Esophagus muscularis mucosa (tissue), 4 donors: Measurements from ENCODE around the gene DIP2C.

ENCODE experiments used
- CTCF ChIP-seq, 3 experiments: fragments of 200-600 bp in 2 of 3; fragments of 450-650 bp in 1 of 3; sonication (generic) in 2 of 3; IDR thresholded peaks; one replicate each; pipeline ENCODE4 v1.5.1; 2017 to 2019; ENCODE audit warnings: antibody characterized with exemption in 3 of 3, mild to moderate bottlenecking in 2 of 3, moderate library complexity in 1 of 3
- EP300 ChIP-seq: sonication (generic); formaldehyde crosslinking; IDR thresholded peaks from one replicate; pipeline ENCODE4 v1.6.1; 2017; ENCODE audit warnings: antibody characterized with exemption
- POLR2A ChIP-seq: fragments of 450-650 bp; IDR thresholded peaks from one replicate; pipeline ENCODE4 v1.6.1; 2017; ENCODE audit warnings: antibody characterized with exemption, moderate library complexity, mild to moderate bottlenecking, low read depth

GRCh38 chr10:609262-609658 is 80.2 kb downstream of the DIP2C start:
- TF ChIP-seq POLR2A (no peak), CTCF (IDR thresholded peaks at IDR 0.05) (no peak), EP300 (no peak)
